ENCODE data around the gene CEBPA.
A peak's percentile ranks its signal among the peaks of the same experiment; 100 is the strongest.

- TF ChIP-seq CTCF (IDR thresholded peaks at IDR 0.05) (peak in 2 of 4 donors; percentile 21 to 31), POLR2A (IDR thresholded peaks at IDR 0.05) (no peak)
These were observed 26.3 kb downstream of the CEBPA start for GRCh38 chr19:33275933-33276619.
